ENCODE measurements around the gene DENR. TPM values are rescaled to one million over a fixed set of nuclear protein-coding genes. Genes with fewer than 3 reads are reported as not detected.
"Not testable (repeated sequence)": the region's sequence is repeated elsewhere in the genome, so short reads cannot be mapped to it uniquely, and the experiment has no call there.

The DENR gene
- total RNA-seq, 2 experiments from 2014 or later, result 42.4 to 81.8 TPM

DNA sequence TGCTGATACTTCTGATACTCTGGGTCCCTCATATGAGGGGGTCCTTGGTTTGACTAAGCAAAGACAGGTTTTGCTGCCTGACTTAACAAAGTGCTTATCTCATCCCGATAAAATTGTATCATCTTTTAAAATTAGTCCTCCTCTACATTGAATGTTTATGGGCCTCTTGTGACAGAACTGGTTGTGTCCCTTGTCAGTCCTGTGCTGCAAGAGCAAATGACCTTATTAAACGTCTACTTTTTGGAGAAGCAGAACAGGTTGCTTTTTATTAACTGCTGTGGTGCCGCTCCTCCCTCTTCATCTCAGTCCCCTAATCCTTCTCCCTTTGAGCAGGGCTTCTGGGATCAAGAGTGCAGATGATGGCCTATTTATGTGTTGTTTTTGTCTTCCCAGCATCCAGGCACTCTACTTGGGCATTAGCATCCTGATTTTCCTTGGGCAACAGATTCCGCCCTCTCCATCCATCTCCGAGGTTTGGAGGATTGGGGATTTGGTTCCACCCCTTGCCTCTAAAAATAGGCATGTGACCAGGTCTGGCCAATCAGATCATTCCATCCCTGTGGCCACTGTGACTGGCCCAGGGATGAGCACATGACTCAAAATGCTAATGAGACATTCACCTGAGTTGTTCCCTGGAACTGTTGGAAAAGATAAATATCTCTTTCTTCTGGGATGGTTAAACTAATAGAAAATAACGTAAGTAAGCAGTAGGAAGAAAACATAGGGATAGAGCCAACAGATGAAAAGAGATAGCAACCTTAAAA is 2.9 kb upstream of the DENR start:
- Histone ChIP-seq H2AFZ (ENCODE audit: low read length) (no peak overlapping the region), H3K27ac (ENCODE audit: low read depth, low read length, poor library complexity, severe bottlenecking) (no peak overlapping the region), H3K36me3 (ENCODE audit: insufficient read depth, low read length) (peaks cover 13% of the 10 kb centered on the region), H4K20me1 (ENCODE audit: insufficient read depth, low read length) (peaks cover 10% of the 10 kb centered on the region; the same call in 1 of the 2 replicates), H3K4me3 (ENCODE audit: low read depth, low read length, poor library complexity, severe bottlenecking) (no peak overlapping the region), H3K4me1 (ENCODE audit: insufficient read depth, low read length, poor library complexity, severe bottlenecking) (peaks cover 33% of the 10 kb centered on the region), H3K4me2 (ENCODE audit: low read length) (no peak overlapping the region; the same call in 1 of the 2 replicates), H3K79me2 (ENCODE audit: insufficient read depth, low read depth, low read length) (peaks cover 26% of the 10 kb centered on the region), H3K9me3 (ENCODE audit: low read length) (no peaks in the 10 kb centered on the region; the same call in 1 of the 2 replicates), H3K9me2 (ENCODE audit: insufficient read depth, low read length) (no peaks in the 10 kb centered on the region)
- BruUV-seq (replicated peaks), result TSS peak; percentile 61
- intact Hi-C loops (cut with micrococcal nuclease; ENCODE audit: unreplicated experiment), result no loop called here
- TF ChIP-seq, protein P1, sequence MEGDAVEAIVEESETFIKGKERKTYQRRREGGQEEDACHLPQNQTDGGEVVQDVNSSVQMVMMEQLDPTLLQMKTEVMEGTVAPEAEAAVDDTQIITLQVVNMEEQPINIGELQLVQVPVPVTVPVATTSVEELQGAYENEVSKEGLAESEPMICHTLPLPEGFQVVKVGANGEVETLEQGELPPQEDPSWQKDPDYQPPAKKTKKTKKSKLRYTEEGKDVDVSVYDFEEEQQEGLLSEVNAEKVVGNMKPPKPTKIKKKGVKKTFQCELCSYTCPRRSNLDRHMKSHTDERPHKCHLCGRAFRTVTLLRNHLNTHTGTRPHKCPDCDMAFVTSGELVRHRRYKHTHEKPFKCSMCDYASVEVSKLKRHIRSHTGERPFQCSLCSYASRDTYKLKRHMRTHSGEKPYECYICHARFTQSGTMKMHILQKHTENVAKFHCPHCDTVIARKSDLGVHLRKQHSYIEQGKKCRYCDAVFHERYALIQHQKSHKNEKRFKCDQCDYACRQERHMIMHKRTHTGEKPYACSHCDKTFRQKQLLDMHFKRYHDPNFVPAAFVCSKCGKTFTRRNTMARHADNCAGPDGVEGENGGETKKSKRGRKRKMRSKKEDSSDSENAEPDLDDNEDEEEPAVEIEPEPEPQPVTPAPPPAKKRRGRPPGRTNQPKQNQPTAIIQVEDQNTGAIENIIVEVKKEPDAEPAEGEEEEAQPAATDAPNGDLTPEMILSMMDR (conservative IDR thresholded peaks at IDR 0.05; ENCODE audit: low read length), result no peak
- TF ChIP-seq EZH2phosphoT487 (IDR thresholded peaks at IDR 0.05; ENCODE audit: borderline replicate concordance, low read depth, low read length), result no peak
- ChIA-PET CTCF (ENCODE audit: unreplicated experiment) (no interaction called here), POLR2A (no interaction called here)
- DNase-seq (ENCODE audit: low spot score), result no peak

DNA sequence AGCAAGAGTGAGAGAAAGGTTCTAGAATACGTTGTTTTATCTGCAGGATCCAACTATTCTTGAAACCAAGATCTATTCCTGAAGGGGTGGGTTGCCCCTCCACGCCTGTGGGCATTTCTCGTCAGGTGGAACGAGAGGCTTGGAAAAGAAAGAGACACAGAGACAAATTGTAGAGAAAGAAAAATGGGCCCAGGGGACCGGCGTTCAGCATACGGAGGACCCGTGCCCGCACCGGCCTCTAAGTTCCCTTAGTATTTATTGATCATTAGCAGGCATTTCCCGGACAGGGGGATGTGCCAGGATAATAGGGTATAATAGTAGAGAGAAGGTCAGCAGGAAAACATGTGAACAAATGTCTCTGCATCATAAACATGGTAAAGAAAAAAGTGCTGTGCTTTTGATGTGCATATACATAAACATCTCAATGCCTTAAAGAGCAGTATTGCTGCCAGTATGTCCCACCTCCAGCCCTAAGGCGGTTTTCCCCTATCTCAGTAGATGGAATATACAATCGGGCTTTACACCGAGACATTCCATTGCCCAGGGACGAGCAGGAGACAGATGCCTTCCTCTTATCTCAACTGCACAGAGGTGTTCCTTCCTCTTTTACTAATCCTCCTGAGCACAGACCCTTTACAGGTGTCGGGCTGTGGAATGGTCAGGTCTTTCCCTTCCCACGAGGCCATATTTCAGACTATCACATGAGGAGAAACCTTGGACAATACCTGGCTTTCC is 1.7 kb upstream of the DENR start:
- H3K4me1 ChIP-seq (ENCODE audit: insufficient read depth, low read length, poor library complexity, severe bottlenecking), result peaks cover 33% of the 10 kb centered on the region
- intact Hi-C loops (cut with micrococcal nuclease; ENCODE audit: unreplicated experiment); H3K9me3 ChIP-seq (ENCODE audit: low read length); POLR2A ChIA-PET; H3K9me2 ChIP-seq (ENCODE audit: insufficient read depth, low read length); DNase-seq (ENCODE audit: low spot score); CTCF ChIA-PET (ENCODE audit: unreplicated experiment): not testable (repeated sequence)
- peak overlapping the region; percentile 77 for H2AFZ ChIP-seq (ENCODE audit: low read length)
- peak overlapping the region; percentile 70 for H3K27ac ChIP-seq (ENCODE audit: low read depth, low read length, poor library complexity, severe bottlenecking)
- H3K4me3 ChIP-seq (ENCODE audit: low read depth, low read length, poor library complexity, severe bottlenecking), result peak overlapping the region; percentile 92
- TSS peak; percentile 90 for BruUV-seq (replicated peaks)
- H4K20me1 ChIP-seq (ENCODE audit: insufficient read depth, low read length), result peaks cover 10% of the 10 kb centered on the region; the same call in 1 of the 2 replicates
- peak overlapping the region; percentile 94 for H3K4me2 ChIP-seq (ENCODE audit: low read length)
- H3K36me3 ChIP-seq (ENCODE audit: insufficient read depth, low read length), result peaks cover 25% of the 10 kb centered on the region
- peaks cover 35% of the 10 kb centered on the region for H3K79me2 ChIP-seq (ENCODE audit: insufficient read depth, low read depth, low read length)

DNA sequence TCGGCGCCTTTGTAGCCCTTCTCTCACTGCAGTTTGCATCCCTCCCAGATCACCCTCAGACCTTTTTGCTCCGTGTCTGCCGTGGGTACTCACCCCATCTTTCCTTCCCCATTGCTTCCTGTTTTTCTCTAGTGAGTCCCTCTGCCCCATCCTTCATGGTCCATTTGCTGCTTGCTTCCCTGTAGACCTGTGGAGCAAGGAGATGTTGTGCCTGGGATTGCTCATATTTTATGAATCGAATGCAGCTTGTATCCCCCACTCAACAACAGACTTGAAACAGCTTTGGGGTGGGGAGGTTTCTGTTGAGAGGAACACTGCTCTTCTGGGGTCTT is 661 bp downstream of the DENR start:
- Histone ChIP-seq H4K20me1 (ENCODE audit: insufficient read depth, low read length) (peaks cover 10% of the 10 kb centered on the region; the same call in 1 of the 2 replicates), H3K4me2 (ENCODE audit: low read length) (peak overlapping the region; percentile 96), H3K4me1 (ENCODE audit: insufficient read depth, low read length, poor library complexity, severe bottlenecking) (peaks cover 44% of the 10 kb centered on the region), H3K27ac (ENCODE audit: low read depth, low read length, poor library complexity, severe bottlenecking) (peak overlapping the region; percentile 62), H3K4me3 (ENCODE audit: low read depth, low read length, poor library complexity, severe bottlenecking) (peak overlapping the region; percentile 92), H3K79me2 (ENCODE audit: insufficient read depth, low read depth, low read length) (peaks cover 49% of the 10 kb centered on the region), H2AFZ (ENCODE audit: low read length) (peak overlapping the region; percentile 49; the same call in 1 of the 2 replicates), H3K36me3 (ENCODE audit: insufficient read depth, low read length) (peaks cover 48% of the 10 kb centered on the region), H3K9me2 (ENCODE audit: insufficient read depth, low read length) (no peaks in the 10 kb centered on the region), H3K9me3 (ENCODE audit: low read length) (no peaks in the 10 kb centered on the region; the same call in 1 of the 2 replicates)
- DNase-seq (ENCODE audit: low spot score), result peak; percentile 34
- BruUV-seq (replicated peaks), result no TSS peak
- ChIA-PET POLR2A (interaction anchor here (0.6 to 1.6 kb wide), 4 partner anchors 20 to 141 kb away, joined by 3 to 9 read pairs (median 4); no protein-coding TSS in a partner anchor), CTCF (ENCODE audit: unreplicated experiment) (interaction anchor here (1.3 kb wide), 1 partner anchor 115 kb away, joined by 4 read pairs; no protein-coding TSS in a partner anchor)
- TF ChIP-seq, protein P1 (conservative IDR thresholded peaks at IDR 0.05; ENCODE audit: low read length), result no peak
- no peak for TF ChIP-seq EZH2phosphoT487 (IDR thresholded peaks at IDR 0.05; ENCODE audit: borderline replicate concordance, low read depth, low read length)
- intact Hi-C loops (cut with micrococcal nuclease; ENCODE audit: unreplicated experiment), result loop anchor here (2.0 kb wide), 4 partner anchors 114 to 416 kb away; partner anchors contain the start of genes KNTC1 and RSRC2

Data from OCI-LY7 (cell line).